ENCODE results near the gene SCAPER. TPM values are rescaled to one million over a fixed set of nuclear protein-coding genes. Genes with fewer than 3 reads are reported as not detected.

The SCAPER gene
- total RNA-seq, 1 experiment from 2014 or later = 7.4 TPM

DNA sequence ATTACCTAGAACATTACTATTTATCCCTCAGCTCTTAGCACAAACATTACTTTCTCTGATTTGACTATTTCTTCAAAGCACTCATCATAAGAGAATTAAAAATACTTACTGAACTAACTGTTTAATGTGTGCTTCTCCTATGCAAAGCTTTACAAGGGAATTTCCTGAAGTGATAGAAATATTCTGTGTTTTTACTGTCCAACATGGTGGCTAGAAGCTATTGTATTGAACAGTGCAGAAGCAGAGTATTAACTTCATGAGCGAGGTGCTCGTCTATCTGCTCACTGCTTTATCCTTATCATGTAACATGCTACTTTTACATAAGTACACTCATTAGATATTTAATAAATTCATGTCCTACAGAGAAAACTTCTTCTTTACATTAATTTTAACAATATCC lies 329.5 kb downstream of the SCAPER start:
- Histone ChIP-seq H2BK15ac (ENCODE audit: low read depth, low read length) (no peak overlapping the region), H3T11ph (ENCODE audit: low read length) (no peak overlapping the region), H3K23me2 (ENCODE audit: insufficient read length, low read depth, low read length, poor library complexity, severe bottlenecking) (no peaks in the 10 kb centered on the region), H3K27me3 (ENCODE audit: insufficient read depth, low read length) (no peaks in the 10 kb centered on the region), H3K4me2 (ENCODE audit: insufficient read depth, insufficient read length, low read length) (no peak overlapping the region), H3K4ac (ENCODE audit: low read depth, low read length) (no peak overlapping the region), H3K79me1 (ENCODE audit: insufficient read depth, low read depth, low read length, poor library complexity, severe bottlenecking) (no peaks in the 10 kb centered on the region), H4K8ac (replicated peaks; ENCODE audit: insufficient read length, low read depth, low read length) (no peak overlapping the region), H2BK20ac (ENCODE audit: low read depth, low read length, poor library complexity, severe bottlenecking) (no peak overlapping the region), H3K9ac (ENCODE audit: extremely low read depth, insufficient read length, low read length) (no peak overlapping the region), H3K9me3 (ENCODE audit: control insufficient read depth, low read depth, low read length) (no peaks in the 10 kb centered on the region), H3K79me2 (ENCODE audit: insufficient read depth, low read length) (no peaks in the 10 kb centered on the region), H3K27ac (ENCODE audit: insufficient read length, low read depth, low read length) (no peak overlapping the region), H3K23ac (ENCODE audit: insufficient read length, low read depth, low read length) (no peak overlapping the region), H2BK120ac (ENCODE audit: low read depth, low read length, poor library complexity, severe bottlenecking) (no peak overlapping the region), H2BK5ac (ENCODE audit: insufficient read length, low read length) (no peak overlapping the region), H3K56ac (ENCODE audit: insufficient read length, low read depth, low read length) (no peak overlapping the region), H3K18ac (ENCODE audit: insufficient read length, low read depth, low read length) (no peak overlapping the region), H2BK12ac (ENCODE audit: insufficient read length, low read depth, low read length) (no peak overlapping the region), H4K5ac (ENCODE audit: insufficient read length, low read depth, low read length) (no peak overlapping the region), H4K91ac (ENCODE audit: insufficient read length, low read depth, low read length) (no peak overlapping the region), H2AK5ac (ENCODE audit: insufficient read length, low read length) (no peak overlapping the region), H2AFZ (ENCODE audit: low read length) (no peak overlapping the region), H3K14ac (ENCODE audit: insufficient read depth, low read length) (no peak overlapping the region), H3K4me1 (ENCODE audit: insufficient read depth, low read length) (no peaks in the 10 kb centered on the region), H4K20me1 (ENCODE audit: control insufficient read depth, insufficient read depth, insufficient read length) (peaks cover 2% of the 10 kb centered on the region)
- no peak for DNase-seq
- H3K4me1 Mint-ChIP-seq = peaks cover 4 to 8% of the 10 kb centered on the region in 2 experiments; a peak in 3 of 4 replicates
- peaks cover 0 to 3% of the 10 kb centered on the region in 2 experiments; a peak in 3 of 5 replicates for H3K9me3 Mint-ChIP-seq
- TF ChIP-seq, protein P1, sequence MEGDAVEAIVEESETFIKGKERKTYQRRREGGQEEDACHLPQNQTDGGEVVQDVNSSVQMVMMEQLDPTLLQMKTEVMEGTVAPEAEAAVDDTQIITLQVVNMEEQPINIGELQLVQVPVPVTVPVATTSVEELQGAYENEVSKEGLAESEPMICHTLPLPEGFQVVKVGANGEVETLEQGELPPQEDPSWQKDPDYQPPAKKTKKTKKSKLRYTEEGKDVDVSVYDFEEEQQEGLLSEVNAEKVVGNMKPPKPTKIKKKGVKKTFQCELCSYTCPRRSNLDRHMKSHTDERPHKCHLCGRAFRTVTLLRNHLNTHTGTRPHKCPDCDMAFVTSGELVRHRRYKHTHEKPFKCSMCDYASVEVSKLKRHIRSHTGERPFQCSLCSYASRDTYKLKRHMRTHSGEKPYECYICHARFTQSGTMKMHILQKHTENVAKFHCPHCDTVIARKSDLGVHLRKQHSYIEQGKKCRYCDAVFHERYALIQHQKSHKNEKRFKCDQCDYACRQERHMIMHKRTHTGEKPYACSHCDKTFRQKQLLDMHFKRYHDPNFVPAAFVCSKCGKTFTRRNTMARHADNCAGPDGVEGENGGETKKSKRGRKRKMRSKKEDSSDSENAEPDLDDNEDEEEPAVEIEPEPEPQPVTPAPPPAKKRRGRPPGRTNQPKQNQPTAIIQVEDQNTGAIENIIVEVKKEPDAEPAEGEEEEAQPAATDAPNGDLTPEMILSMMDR (conservative IDR thresholded peaks at IDR 0.05) = no peak
- H3K36me3 Mint-ChIP-seq (ENCODE audit: insufficient read depth in 1 of 3, low read depth in 3 of 3) = peaks cover 0 to 4% (median 4%) of the 10 kb centered on the region in 3 experiments; a peak in 3 of 7 replicates
- WGBS (ENCODE audit: extremely low coverage, insufficient read length, low lambda C conversion rate) = no CpG with 5 or more reads among the region's 2 CpGs
- H3K4me3 Mint-ChIP-seq = no peak overlapping the region
- no peaks in the 10 kb centered on the region for H3K27me3 Mint-ChIP-seq (ENCODE audit: low read depth)
- no peak overlapping the region for H3K27ac Mint-ChIP-seq

Data from H9 (cell line).